Measurements from ENCODE around the gene PSMD11.
"Not testable (repeated sequence)": the region's sequence is repeated elsewhere in the genome, so short reads cannot be mapped to it uniquely, and the experiment has no call there.

Gene PSMD11

GRCh38 chr17:32523827-32524552 lies 79.7 kb downstream of the PSMD11 start:
- Histone ChIP-seq H3K9ac (ENCODE audit: low read depth, low read length) (no peak overlapping the region), H3K4me2 (ENCODE audit: insufficient read depth, low read length) (no peak overlapping the region), H3K36me3 (ENCODE audit: insufficient read depth, low read length) (no peaks in the 10 kb centered on the region), H2AFZ (ENCODE audit: low read depth, low read length) (no peak overlapping the region), H3K9me3 (ENCODE audit: insufficient read depth, low read length, severe bottlenecking) (no peaks in the 10 kb centered on the region), H3K79me2 (ENCODE audit: insufficient read depth, low read length) (no peaks in the 10 kb centered on the region), H3K27me3 (ENCODE audit: insufficient read depth, low read length, poor library complexity) (peaks cover 9% of the 10 kb centered on the region), H4K20me1 (ENCODE audit: insufficient read depth, low read length) (no peaks in the 10 kb centered on the region), H3K4me1 (ENCODE audit: insufficient read depth, low read length) (peaks cover 14% of the 10 kb centered on the region), H3K27ac (ENCODE audit: low read length) (no peak overlapping the region), H3K4me3 (ENCODE audit: low read depth in 1 of 2, low read length in 2 of 2) (no peak overlapping the region)
- no peak for DNase-seq
- TF ChIP-seq EZH2 (IDR thresholded peaks at IDR 0.05; ENCODE audit: borderline replicate concordance, low read depth, low read length, severe bottlenecking) (no peak), CTCF (IDR thresholded peaks at IDR 0.05; ENCODE audit: borderline replicate concordance, extremely low read depth, low read length, poor library complexity, severe bottlenecking) (no peak)
- no peak for ATAC-seq (ENCODE audit: insufficient read depth, low read depth)

GRCh38 chr17:32524553-32524880 lies 80.2 kb downstream of the PSMD11 start:
- not testable (repeated sequence) for ATAC-seq (ENCODE audit: insufficient read depth, low read depth); DNase-seq; H3K27ac ChIP-seq (ENCODE audit: low read length); H2AFZ ChIP-seq (ENCODE audit: low read depth, low read length); H3K27me3 ChIP-seq (ENCODE audit: insufficient read depth, low read length, poor library complexity); H3K79me2 ChIP-seq (ENCODE audit: insufficient read depth, low read length); H4K20me1 ChIP-seq (ENCODE audit: insufficient read depth, low read length); H3K9ac ChIP-seq (ENCODE audit: low read depth, low read length); H3K4me3 ChIP-seq (ENCODE audit: low read depth in 1 of 2, low read length in 2 of 2); H3K9me3 ChIP-seq (ENCODE audit: insufficient read depth, low read length, severe bottlenecking); H3K36me3 ChIP-seq (ENCODE audit: insufficient read depth, low read length); H3K4me2 ChIP-seq (ENCODE audit: insufficient read depth, low read length)
- peaks cover 11% of the 10 kb centered on the region for H3K4me1 ChIP-seq (ENCODE audit: insufficient read depth, low read length)

GRCh38 chr17:32525122-32525521 lies 80.8 kb downstream of the PSMD11 start:
- Histone ChIP-seq H3K4me3 (ENCODE audit: low read depth in 1 of 2, low read length in 2 of 2) (no peak overlapping the region), H3K9ac (ENCODE audit: low read depth, low read length) (no peak overlapping the region), H3K79me2 (ENCODE audit: insufficient read depth, low read length) (no peaks in the 10 kb centered on the region), H4K20me1 (ENCODE audit: insufficient read depth, low read length) (no peaks in the 10 kb centered on the region), H2AFZ (ENCODE audit: low read depth, low read length) (no peak overlapping the region), H3K27ac (ENCODE audit: low read length) (no peak overlapping the region), H3K27me3 (ENCODE audit: insufficient read depth, low read length, poor library complexity) (peaks cover 7% of the 10 kb centered on the region), H3K36me3 (ENCODE audit: insufficient read depth, low read length) (no peaks in the 10 kb centered on the region), H3K4me1 (ENCODE audit: insufficient read depth, low read length) (peaks cover 5% of the 10 kb centered on the region), H3K4me2 (ENCODE audit: insufficient read depth, low read length) (no peak overlapping the region), H3K9me3 (ENCODE audit: insufficient read depth, low read length, severe bottlenecking) (no peaks in the 10 kb centered on the region)
- DNase-seq (no peak), ATAC-seq (ENCODE audit: insufficient read depth, low read depth) (no peak)
- TF ChIP-seq CTCF (IDR thresholded peaks at IDR 0.05; ENCODE audit: borderline replicate concordance, extremely low read depth, low read length, poor library complexity, severe bottlenecking) = no peak

- no peak for DNase-seq
- H3K4me2 ChIP-seq (ENCODE audit: insufficient read depth, low read length) = no peak overlapping the region
These were observed 82.8 kb downstream of the PSMD11 start for GRCh38 chr17:32527146-32527545.

More at GRCh38 chr17:32527146-32527545, 82.8 kb downstream of the PSMD11 start:
- Histone ChIP-seq H2AFZ (ENCODE audit: low read depth, low read length) (no peak overlapping the region), H3K27ac (ENCODE audit: low read length) (no peak overlapping the region), H3K4me1 (ENCODE audit: insufficient read depth, low read length) (no peaks in the 10 kb centered on the region), H3K27me3 (ENCODE audit: insufficient read depth, low read length, poor library complexity) (peaks cover 7% of the 10 kb centered on the region), H3K4me3 (ENCODE audit: low read depth in 1 of 2, low read length in 2 of 2) (no peak overlapping the region), H3K9me3 (ENCODE audit: insufficient read depth, low read length, severe bottlenecking) (no peaks in the 10 kb centered on the region), H3K9ac (ENCODE audit: low read depth, low read length) (no peak overlapping the region), H4K20me1 (ENCODE audit: insufficient read depth, low read length) (no peaks in the 10 kb centered on the region), H3K79me2 (ENCODE audit: insufficient read depth, low read length) (no peaks in the 10 kb centered on the region), H3K36me3 (ENCODE audit: insufficient read depth, low read length) (no peaks in the 10 kb centered on the region)
- TF ChIP-seq EZH2 (IDR thresholded peaks at IDR 0.05; ENCODE audit: borderline replicate concordance, low read depth, low read length, severe bottlenecking) (no peak), CTCF (IDR thresholded peaks at IDR 0.05; ENCODE audit: borderline replicate concordance, extremely low read depth, low read length, poor library complexity, severe bottlenecking) (no peak)
- no peak for ATAC-seq (ENCODE audit: insufficient read depth, low read depth)
